ENCODE results near the gene OR2V2. TPM values are rescaled to one million over a fixed set of nuclear protein-coding genes. Genes with fewer than 3 reads are reported as not detected.
A peak's percentile ranks its signal among the peaks of the same experiment; 100 is the strongest.

The OR2V2 gene
- total and polyA plus RNA-seq, 10 of the 15 experiments (the other 5 are each of a cell fraction or from before 2014, with no cell fraction given) = 0.26 TPM; not detected in 9

GRCh38 chr5:181149806-181150733 is 2.7 kb downstream of the OR2V2 start (continued):
- TF ChIP-seq E2F4 (IDR thresholded peaks at IDR 0.05; ENCODE audit: low read depth, low read length) (no peak), ATF7 (IDR thresholded peaks at IDR 0.05; ENCODE audit: low read depth) (no peak), IKZF2 (IDR thresholded peaks at IDR 0.05) (peak in 1 of 2 experiments; percentile 16; a peak in 1 of 4 replicates), ESRRA (IDR thresholded peaks at IDR 0.05; ENCODE audit: low read length) (no peak), TBL1XR1 (IDR thresholded peaks at IDR 0.05; ENCODE audit: low read depth, low read length) (no peak), PAX8 (IDR thresholded peaks at IDR 0.05) (no peak), CBX5 (IDR thresholded peaks at IDR 0.05; ENCODE audit: low read depth) (no peak), IRF5 (IDR thresholded peaks at IDR 0.05; ENCODE audit: borderline replicate concordance) (no peak), STAT3 (IDR thresholded peaks at IDR 0.05; ENCODE audit: low read depth, low read length) (no peak), FOXK2 (IDR thresholded peaks at IDR 0.05) (no peak), RUNX3 (IDR thresholded peaks at IDR 0.05; ENCODE audit: low read length) (peak; percentile 17; the same call in 1 of the 2 replicates), SUPT20H (IDR thresholded peaks at IDR 0.05; ENCODE audit: borderline replicate concordance, control insufficient read depth, low read depth, low read length) (no peak), PBX3 (IDR thresholded peaks at IDR 0.05; ENCODE audit: insufficient replicate concordance, low read depth, low read length) (no peak), BHLHE40 (IDR thresholded peaks at IDR 0.05; ENCODE audit: borderline replicate concordance in 1 of 2, low read depth in 2 of 2, low read length in 1 of 2) (peak in 1 of 2 experiments; percentile 20; a peak in 1 of 4 replicates), GABPA (IDR thresholded peaks at IDR 0.05; ENCODE audit: low read depth) (no peak), YBX1 (IDR thresholded peaks at IDR 0.05) (no peak), FOXM1 (IDR thresholded peaks at IDR 0.05; ENCODE audit: low read depth, low read length) (no peak), BCLAF1 (IDR thresholded peaks at IDR 0.05) (no peak), ZNF217 (IDR thresholded peaks at IDR 0.05) (no peak), PKNOX1 (IDR thresholded peaks at IDR 0.05) (no peak), CHD2 (IDR thresholded peaks at IDR 0.05; ENCODE audit: borderline replicate concordance, low read depth, low read length) (no peak), POLR2AphosphoS5 (IDR thresholded peaks at IDR 0.05; ENCODE audit: low read length) (no peak), DPF2 (IDR thresholded peaks at IDR 0.05) (no peak), BMI1 (IDR thresholded peaks at IDR 0.05; ENCODE audit: borderline replicate concordance) (no peak)
